HepG2 (cell line): ENCODE measurements around the gene RNF25. TPM values are rescaled to one million over a fixed set of nuclear protein-coding genes. Genes with fewer than 3 reads are reported as not detected.

Experiments
- DBP ChIP-seq: sonication (generic); formaldehyde crosslinking; IDR thresholded peaks from 2 replicates; pipeline ENCODE4 v1.4.0; 2020; ENCODE audit warnings: missing genetic modification reagents; ENCODE audit errors: not compliant biosample characterization
- DRAP1 ChIP-seq: IDR thresholded peaks from 2 replicates; pipeline ENCODE4 v1.6.1; 2016; ENCODE audit warnings: missing genetic modification reagents, missing compliant biosample characterization
- HNRNPH1 ChIP-seq: fragments of 200-400 bp; formaldehyde crosslinking; optimal IDR thresholded peaks from 2 replicates; pipeline ENCODE3; 2017; ENCODE audit warnings: mild to moderate bottlenecking, low read depth, low read length
- LCORL ChIP-seq, 2 experiments: fragments of 450-650 bp in 1 of 2; sonication (generic) in 1 of 2; formaldehyde crosslinking in 1 of 2; IDR thresholded peaks; 2 replicates each; pipeline versions ENCODE4 v1.5.0 to v1.6.1; 2017 to 2020; ENCODE audit warnings: antibody characterized with exemption in 1 of 2, missing genetic modification reagents in 1 of 2
- PRDM10 ChIP-seq: sonication (generic); formaldehyde crosslinking; IDR thresholded peaks from 2 replicates; pipeline ENCODE4 v1.4.0; 2020; ENCODE audit warnings: low read depth, missing genetic modification reagents
- RFXANK ChIP-seq: IDR thresholded peaks from 2 replicates; pipeline ENCODE4 v1.6.1; 2016
- SOX13 ChIP-seq, 3 experiments: fragments of 450-650 bp in 1 of 3; sonication (generic) in 1 of 3; formaldehyde crosslinking in 1 of 3; IDR thresholded peaks in 2 of 3; conservative IDR thresholded peaks in 1 of 3; 2 replicates each; pipeline versions ENCODE4 v1.5.0 to v1.6.1; 2016 to 2020; ENCODE audit warnings: antibody characterized with exemption in 1 of 3, mild to moderate bottlenecking in 1 of 3, missing compliant biosample characterization in 1 of 3, missing genetic modification reagents in 1 of 3, moderate library complexity in 1 of 3
- SOX5 ChIP-seq: IDR thresholded peaks from 2 replicates; pipeline ENCODE4 v1.6.1; 2016; ENCODE audit warnings: borderline replicate concordance
- ZEB1 ChIP-seq: IDR thresholded peaks from 2 replicates; pipeline ENCODE4 v1.6.1; 2012; ENCODE audit warnings: mild to moderate bottlenecking, low read depth, inconsistent platforms; ENCODE audit not compliant: insufficient replicate concordance
- ZKSCAN1 ChIP-seq: fragments of 150-350 bp; IDR thresholded peaks from 2 replicates; pipeline ENCODE4 v1.6.1; 2014; ENCODE audit warnings: low read length
- ZNF121 ChIP-seq: sonication (generic); formaldehyde crosslinking; IDR thresholded peaks from 2 replicates; pipeline ENCODE4 v1.5.0; 2020; ENCODE audit warnings: mild to moderate bottlenecking, missing genetic modification reagents
- ZNF256 ChIP-seq: sonication (generic); formaldehyde crosslinking; conservative IDR thresholded peaks from 2 replicates; pipeline ENCODE4 v1.4.0; 2020; ENCODE audit warnings: missing genetic modification reagents
- ZNF407 ChIP-seq: sonication (generic); formaldehyde crosslinking; IDR thresholded peaks from one replicate; pipeline ENCODE4 v1.5.1; 2020; ENCODE audit warnings: mild to moderate bottlenecking, missing genetic modification reagents; ENCODE audit errors: not compliant biosample characterization
- ZNF782 ChIP-seq: sonication (generic); formaldehyde crosslinking; IDR thresholded peaks from 2 replicates; pipeline ENCODE4 v1.4.0; 2020; ENCODE audit warnings: missing genetic modification reagents, mild to moderate bottlenecking, borderline replicate concordance
- polyA plus RNA-seq, 8 experiments: library from polyadenylated mRNA; depleted of rRNA in 3 of 8; stranded (reverse) in 7 of 8; unstranded in 1 of 8; fragments of >200 nt; fragmentation: Illumina TruSeq in 4 of 8; extraction: Trizol in 4 of 8; gene quantifications; 2 replicates each; pipeline versions ENCODE4 v1.2.1 to v1.2.3, GENCODE V29; 2011 to 2016; ENCODE audit warnings: low read depth in 4 of 8, missing spikeins in 1 of 8, mixed read lengths in 1 of 8; ENCODE audit not compliant: insufficient read depth in 1 of 8
- total RNA-seq, 5 experiments: library from RNA; depleted of rRNA; stranded (reverse); fragments of >200 nt; fragmentation: Illumina TruSeq; extraction: Trizol; gene quantifications; 2 replicates each; pipeline ENCODE4 v1.2.3, GENCODE V29; 2016; ENCODE audit warnings: low read depth in 1 of 5

Gene RNF25
- total and polyA plus RNA-seq, 2 of the 13 experiments (the other 11 are each of a cell fraction or from before 2014, with no cell fraction given): 37.0 to 87.6 TPM

- TF ChIP-seq ZEB1 (peak; percentile 51), PRDM10 (no peak), RFXANK (no peak), ZNF121 (0 out of 2 replicates have a peak, but pooled peaks have one; percentile 7), LCORL (IDR thresholded peaks at IDR 0.05) (no peak), LCORL (CRISPR knock-in tag; IDR thresholded peaks at IDR 0.05) (peak; percentile 10; the same call in 1 of the 2 replicates), ZNF256 (CRISPR knock-in tag) (no peak), HNRNPH1 (no peak), DRAP1 (CRISPR knock-in tag) (peak; percentile 71; the same call in 1 of the 2 replicates), DBP (CRISPR knock-in tag) (no peak), SOX13 (IDR thresholded peaks at IDR 0.05) (no peak), SOX13 (CRISPR knock-in tag; conservative IDR thresholded peaks at IDR 0.05 in 1 of 2, IDR thresholded peaks at IDR 0.05 in 1 of 2) (peak in 1 of 2 experiments; percentile 6; a peak in 1 of 4 replicates), SOX5 (CRISPR knock-in tag) (peak; percentile 18; the same call in 1 of the 2 replicates), ZNF407 (CRISPR knock-in tag) (peak; percentile 49), ZKSCAN1 (no peak), ZNF782 (no peak; the same call in 1 of the 2 replicates)
These were observed at the start of gene RNF25, which contains the start of gene STK36 (continued) for GRCh38 chr2:218671654-218672566.
